Testis (tissue), 2 donors: Measurements from ENCODE around the gene MAP3K4.

Experiments used
- CTCF ChIP-seq, 3 experiments: fragments of 450-650 bp in 2 of 3; fragments of 200-600 bp in 1 of 3; sonication (generic) in 1 of 3; IDR thresholded peaks; one replicate each; pipeline ENCODE4 v1.5.1; 2016 to 2019; ENCODE audit warnings: antibody characterized with exemption in 3 of 3, mild to moderate bottlenecking in 2 of 3, moderate library complexity in 1 of 3
- POLR2A ChIP-seq: fragments of 450-650 bp; IDR thresholded peaks from one replicate; pipeline ENCODE4 v1.6.1; 2017; ENCODE audit warnings: antibody characterized with exemption, mild to moderate bottlenecking, moderate library complexity

- TF ChIP-seq CTCF (IDR thresholded peaks at IDR 0.05) (no peak), POLR2A (no peak)
These were observed 27.8 kb downstream of the MAP3K4 start for GRCh38 chr6:161019324-161019839.
